Measurements from ENCODE around the gene UBE2S.
"Not testable (repeated sequence)": the region's sequence is repeated elsewhere in the genome, so short reads cannot be mapped to it uniquely, and the experiment has no call there.

Gene UBE2S

DNA sequence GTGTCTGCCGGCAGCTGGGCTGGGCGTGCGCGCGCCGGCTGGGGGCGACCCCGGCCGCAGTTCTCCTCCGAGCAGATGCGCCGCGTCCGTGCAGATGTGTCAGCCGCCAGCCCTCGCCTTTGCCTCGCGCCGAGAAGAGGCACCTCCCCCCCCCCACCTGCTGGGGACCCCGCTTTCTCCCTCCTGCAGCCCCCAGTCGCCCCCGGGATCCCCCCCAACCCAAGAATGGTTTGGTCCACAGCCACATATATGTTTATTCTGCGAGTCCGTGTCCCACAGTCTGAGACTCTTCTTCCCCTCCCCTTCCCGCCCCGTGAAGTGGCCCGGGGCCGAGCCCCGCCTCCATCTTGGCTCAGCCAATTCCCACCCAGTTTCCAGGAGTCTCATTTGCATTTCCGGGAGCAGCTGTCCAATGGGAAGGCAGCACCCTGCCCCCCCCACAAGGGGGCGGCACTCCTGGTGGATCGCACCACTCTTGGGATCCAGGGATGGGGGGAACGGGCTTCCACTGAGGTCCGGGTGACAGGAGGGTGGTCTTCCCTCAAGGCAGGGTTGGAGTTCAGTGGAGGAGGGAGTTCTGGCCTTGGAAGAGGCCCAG is 45.3 kb upstream of the UBE2S start:
- no peak overlapping the region for H3K27ac ChIP-seq
- H3K27me3 ChIP-seq, result peaks cover 8 to 40% of the 10 kb centered on the region in 2 donors
- TF ChIP-seq, protein P1, sequence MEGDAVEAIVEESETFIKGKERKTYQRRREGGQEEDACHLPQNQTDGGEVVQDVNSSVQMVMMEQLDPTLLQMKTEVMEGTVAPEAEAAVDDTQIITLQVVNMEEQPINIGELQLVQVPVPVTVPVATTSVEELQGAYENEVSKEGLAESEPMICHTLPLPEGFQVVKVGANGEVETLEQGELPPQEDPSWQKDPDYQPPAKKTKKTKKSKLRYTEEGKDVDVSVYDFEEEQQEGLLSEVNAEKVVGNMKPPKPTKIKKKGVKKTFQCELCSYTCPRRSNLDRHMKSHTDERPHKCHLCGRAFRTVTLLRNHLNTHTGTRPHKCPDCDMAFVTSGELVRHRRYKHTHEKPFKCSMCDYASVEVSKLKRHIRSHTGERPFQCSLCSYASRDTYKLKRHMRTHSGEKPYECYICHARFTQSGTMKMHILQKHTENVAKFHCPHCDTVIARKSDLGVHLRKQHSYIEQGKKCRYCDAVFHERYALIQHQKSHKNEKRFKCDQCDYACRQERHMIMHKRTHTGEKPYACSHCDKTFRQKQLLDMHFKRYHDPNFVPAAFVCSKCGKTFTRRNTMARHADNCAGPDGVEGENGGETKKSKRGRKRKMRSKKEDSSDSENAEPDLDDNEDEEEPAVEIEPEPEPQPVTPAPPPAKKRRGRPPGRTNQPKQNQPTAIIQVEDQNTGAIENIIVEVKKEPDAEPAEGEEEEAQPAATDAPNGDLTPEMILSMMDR (IDR thresholded peaks at IDR 0.05), result no peak
- H3K9me3 ChIP-seq, result no peaks in the 10 kb centered on the region
- intact Hi-C loops (cut with DNase I; ENCODE audit: low total_unique reads), result no loop called here
- peaks cover 0 to 25% (median 16%) of the 10 kb centered on the region in 3 donors for H3K36me3 ChIP-seq
- H3K4me3 ChIP-seq, result no peak overlapping the region
- peaks cover 0 to 22% (median 19%) of the 10 kb centered on the region in 4 donors for H3K4me1 ChIP-seq
- DNase-seq, result peak in 1 of 2 donors; percentile 42

DNA sequence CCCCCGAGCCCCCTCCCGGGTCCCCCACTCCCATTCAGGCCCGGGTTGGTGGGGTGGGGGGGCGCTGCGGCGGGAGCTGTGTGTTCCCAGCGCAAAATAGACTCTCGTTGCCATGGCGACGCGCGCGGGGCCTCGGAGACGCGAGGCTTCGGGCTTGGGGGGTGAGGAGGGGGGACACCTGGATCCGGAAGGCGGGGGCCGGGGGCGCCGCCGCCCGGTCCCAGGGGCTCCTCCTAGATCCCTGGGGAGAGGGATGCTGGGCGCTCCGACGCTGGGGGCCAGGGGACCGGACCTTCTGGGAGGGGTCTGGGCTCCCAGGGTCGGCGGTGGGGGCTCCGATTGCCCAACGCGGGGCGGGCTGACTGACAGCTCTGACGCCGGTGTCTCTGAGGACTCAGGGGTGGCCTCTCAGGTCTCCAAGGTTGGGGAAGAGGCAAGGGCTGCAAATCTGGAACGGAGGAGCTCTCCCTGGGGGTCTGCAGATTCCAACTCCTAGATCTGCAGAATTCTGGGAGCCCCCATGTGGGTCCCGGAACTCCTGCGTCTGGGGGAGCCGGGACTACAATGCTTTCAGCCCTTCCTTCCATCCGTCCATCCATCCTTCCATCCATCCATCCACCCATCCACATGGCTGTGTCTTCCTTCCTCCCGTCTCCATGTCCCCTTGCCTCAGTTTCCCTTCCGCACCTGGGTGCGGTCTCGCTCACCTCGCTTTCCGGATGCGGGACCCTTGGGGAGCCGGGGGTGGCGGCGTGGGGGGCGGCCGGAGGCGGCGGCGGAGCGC is 44.6 kb upstream of the UBE2S start:
- TF ChIP-seq, protein P1 (IDR thresholded peaks at IDR 0.05), result no peak
- no peak for DNase-seq
- H3K36me3 ChIP-seq, result peaks cover 0 to 25% (median 16%) of the 10 kb centered on the region in 3 donors
- no peak overlapping the region for H3K27ac ChIP-seq
- no peak overlapping the region for H3K4me3 ChIP-seq
- H3K9me3 ChIP-seq, result no peaks in the 10 kb centered on the region
- peaks cover 0 to 22% (median 19%) of the 10 kb centered on the region in 4 donors for H3K4me1 ChIP-seq
- H3K27me3 ChIP-seq, result peaks cover 8 to 43% of the 10 kb centered on the region in 2 donors
- intact Hi-C loops (cut with DNase I; ENCODE audit: low total_unique reads), result no loop called here

DNA sequence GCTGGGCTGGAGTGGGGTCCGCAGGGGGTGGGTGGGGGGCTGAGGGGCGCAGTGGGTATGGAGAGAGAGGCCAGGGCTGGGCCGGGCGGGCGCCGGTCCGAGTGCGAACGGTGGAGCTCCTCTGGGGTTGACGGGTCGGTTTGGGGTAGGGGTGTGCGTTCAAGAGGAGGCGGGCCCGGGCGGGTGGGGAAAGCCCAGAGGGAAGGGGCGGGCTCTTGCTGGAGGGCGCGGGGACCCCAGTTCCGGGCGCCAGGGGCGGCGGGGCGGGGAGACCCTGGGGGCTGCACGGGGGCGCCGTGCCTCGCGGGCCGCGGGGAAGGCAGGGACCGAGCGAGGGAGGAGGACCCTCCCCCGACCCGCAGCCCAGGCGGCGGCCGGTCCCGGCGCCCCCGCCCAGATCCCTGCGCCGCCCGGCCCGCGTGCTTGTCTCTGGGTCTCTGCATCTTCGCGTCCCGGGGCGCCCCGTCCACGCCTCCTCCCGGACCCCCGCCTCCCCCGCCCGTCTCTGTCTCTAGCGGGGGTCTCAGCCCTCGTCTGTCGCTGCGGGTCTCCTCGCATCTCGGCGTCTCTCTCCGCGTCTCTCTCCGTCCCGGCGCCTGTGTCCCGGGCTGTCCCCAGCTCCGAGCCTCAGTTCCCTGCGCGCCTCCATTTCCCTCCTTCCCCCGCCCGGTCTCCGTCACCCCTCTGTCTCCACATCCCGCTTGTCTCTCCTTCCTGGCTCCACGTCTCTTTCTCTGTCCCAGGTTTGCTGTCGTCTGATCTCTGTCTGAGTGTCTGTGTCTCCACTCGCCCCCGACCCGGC is 43.8 kb upstream of the UBE2S start:
- no peaks in the 10 kb centered on the region for H3K9me3 ChIP-seq
- no peak overlapping the region for H3K27ac ChIP-seq
- peaks cover 0 to 22% (median 19%) of the 10 kb centered on the region in 4 donors for H3K4me1 ChIP-seq
- H3K27me3 ChIP-seq, result peaks cover 8 to 48% of the 10 kb centered on the region in 2 donors
- TF ChIP-seq, protein P1 (IDR thresholded peaks at IDR 0.05), result no peak
- no peak overlapping the region for H3K4me3 ChIP-seq
- intact Hi-C loops (cut with DNase I; ENCODE audit: low total_unique reads), result no loop called here
- no peak for DNase-seq
- H3K36me3 ChIP-seq, result peaks cover 0 to 23% (median 16%) of the 10 kb centered on the region in 3 donors

DNA sequence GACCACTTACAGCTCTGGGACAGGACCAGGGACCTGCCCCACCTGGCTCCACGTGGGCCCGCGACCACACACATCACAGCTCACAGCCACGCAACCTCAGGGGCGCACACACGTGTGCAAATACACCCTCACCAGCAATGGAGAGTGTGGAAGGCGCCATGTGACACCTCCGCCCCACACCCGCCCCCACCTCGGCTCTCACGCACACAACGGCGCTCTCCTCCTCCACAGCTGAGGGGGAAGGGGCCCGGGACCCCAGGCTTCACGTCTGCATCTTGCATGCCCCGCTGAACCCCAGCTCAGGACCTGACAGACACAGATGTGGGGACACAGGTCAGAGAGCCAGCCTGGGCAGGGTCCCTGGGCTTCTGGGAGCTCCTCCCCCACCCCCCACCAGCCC is 41.9 kb upstream of the UBE2S start:
- peaks cover 0 to 22% (median 19%) of the 10 kb centered on the region in 4 donors for H3K4me1 ChIP-seq
- DNase-seq, result no peak
- intact Hi-C loops (cut with DNase I; ENCODE audit: low total_unique reads), result no loop called here
- no peak overlapping the region for H3K27ac ChIP-seq
- no peak overlapping the region for H3K4me3 ChIP-seq
- peaks cover 8 to 64% of the 10 kb centered on the region in 2 donors for H3K27me3 ChIP-seq
- TF ChIP-seq, protein P1 (IDR thresholded peaks at IDR 0.05), result no peak
- H3K36me3 ChIP-seq, result peaks cover 0 to 4% (median 0%) of the 10 kb centered on the region in 3 donors
- no peaks in the 10 kb centered on the region for H3K9me3 ChIP-seq

DNA sequence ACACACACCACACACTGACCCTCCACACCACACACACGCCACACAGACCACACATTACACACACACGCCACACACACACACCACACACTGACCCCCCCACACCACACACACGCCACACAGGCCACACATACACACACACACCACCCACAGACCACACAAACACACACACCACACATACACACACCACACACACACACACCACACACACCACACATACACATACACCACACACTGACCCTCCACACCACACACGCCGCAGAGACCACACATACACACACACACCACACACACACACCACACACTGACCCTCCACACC is 40.5 kb upstream of the UBE2S start:
- intact Hi-C loops (cut with DNase I; ENCODE audit: low total_unique reads); DNase-seq; H3K9me3 ChIP-seq; H3K27ac ChIP-seq; H3K4me3 ChIP-seq; H3K36me3 ChIP-seq: not testable (repeated sequence)
- peaks cover 0 to 21% (median 19%) of the 10 kb centered on the region in 4 donors for H3K4me1 ChIP-seq
- peaks cover 8 to 75% of the 10 kb centered on the region in 2 donors for H3K27me3 ChIP-seq

All from tibial artery (tissue), 4 donors.